Activated T-cell treated with anti-CD3 and anti-CD28 coated beads for 4 hours (primary cell): ENCODE data around the gene ARL17B.
"Not testable (repeated sequence)": the region's sequence is repeated elsewhere in the genome, so short reads cannot be mapped to it uniquely, and the experiment has no call there.

Experiments used
- DNase-seq: peaks from one replicate; pipeline ENCODE4 v3.0.0-alpha.2; 2020

ARL17B gene

DNA sequence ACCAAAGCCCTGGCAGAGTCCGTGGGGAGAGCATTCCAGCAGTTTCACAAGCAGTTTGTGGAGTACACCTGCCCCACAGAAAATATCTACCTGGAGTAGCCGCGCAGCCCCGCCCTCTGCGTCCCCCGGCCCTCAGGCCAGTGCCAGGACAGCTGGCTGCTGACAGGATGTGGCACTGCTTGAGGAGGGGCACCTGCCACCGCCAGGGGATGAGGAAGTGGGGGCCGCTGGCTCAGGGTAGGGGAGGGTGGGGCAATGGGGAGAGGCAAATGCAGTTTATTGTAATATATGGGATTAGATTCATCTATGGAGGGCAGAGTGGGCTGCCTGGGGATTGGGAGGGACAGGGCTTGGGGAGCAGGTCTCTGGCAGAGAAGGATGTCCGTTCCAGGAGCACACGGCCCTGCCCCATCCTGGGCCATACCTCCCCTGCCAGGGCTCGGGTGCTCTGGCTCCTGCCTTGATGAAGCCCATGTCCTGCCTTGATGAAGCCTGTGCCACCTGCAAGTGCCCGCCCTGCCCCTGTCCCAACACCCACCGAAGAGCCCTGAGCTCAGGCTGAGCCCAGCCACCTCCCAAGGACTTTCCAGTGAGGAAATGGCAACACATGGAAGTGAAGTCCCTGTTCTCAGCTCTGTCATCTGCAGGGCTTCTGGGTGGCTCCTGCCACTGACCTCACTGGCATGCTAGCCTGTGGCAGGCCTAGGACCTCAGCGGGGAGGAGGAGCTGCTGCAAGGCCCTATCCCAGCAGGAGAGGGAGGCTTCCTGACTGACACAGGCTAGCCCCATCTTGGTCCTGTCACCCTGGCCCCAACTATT is 116.4 kb downstream of the ARL17B start:
- not testable (repeated sequence) for DNase-seq

- not testable (repeated sequence) for DNase-seq
Observed at GRCh38 chr17:46244339-46244913, 117.1 kb downstream of the ARL17B start.

- not testable (repeated sequence) for DNase-seq
Observed at GRCh38 chr17:46243928-46244327, 117.6 kb downstream of the ARL17B start.

- DNase-seq: not testable (repeated sequence)
Observed at GRCh38 chr17:46243505-46243904, 118.1 kb downstream of the ARL17B start.

- not testable (repeated sequence) for DNase-seq
Observed at GRCh38 chr17:46231359-46231758, 130.2 kb downstream of the ARL17B start.

DNA sequence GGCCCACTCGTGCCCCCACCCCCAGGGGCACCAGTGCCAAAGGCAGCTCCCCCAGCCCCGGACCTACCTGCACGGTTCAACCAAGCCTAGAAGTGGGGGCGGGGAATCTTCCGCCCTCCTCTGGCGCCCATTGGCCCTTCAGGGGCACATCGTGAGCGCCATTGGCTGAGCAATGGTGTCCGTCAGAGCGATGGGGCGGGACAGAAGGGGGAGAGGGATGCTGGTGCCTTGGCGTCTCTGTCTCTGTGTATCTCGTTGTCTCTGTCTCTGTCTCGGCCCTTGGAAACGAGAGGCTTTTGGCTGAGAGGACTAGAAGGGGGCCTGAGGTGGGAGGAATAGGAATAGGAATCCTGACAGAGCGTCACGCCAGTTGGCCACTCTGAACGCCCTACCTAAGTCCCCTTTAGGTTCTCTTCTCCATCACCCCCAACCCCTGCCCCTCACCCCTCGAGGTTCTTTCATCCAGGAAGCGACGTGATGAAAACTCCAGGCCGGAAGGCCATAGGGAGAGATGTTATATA is 136.2 kb downstream of the ARL17B start:
- DNase-seq: peak; percentile 95

- DNase-seq: peak; percentile 4
Observed at GRCh38 chr17:46224864-46225263, 136.7 kb downstream of the ARL17B start.
